ENCODE results near the gene ST8SIA3. TPM values are rescaled to one million over a fixed set of nuclear protein-coding genes. Genes with fewer than 3 reads are reported as not detected.

The ST8SIA3 gene
- total RNA-seq, 2 experiments from 2014 or later, result not detected

GRCh38 chr18:57404345-57404744, 52.0 kb downstream of the ST8SIA3 start:
- intact Hi-C loops (cut with micrococcal nuclease; ENCODE audit: unreplicated experiment), result no loop called here
- H3K4me1 ChIP-seq (ENCODE audit: insufficient read depth, low read length, poor library complexity, severe bottlenecking), result no peaks in the 10 kb centered on the region
- H3K4me2 ChIP-seq (ENCODE audit: low read length), result no peak overlapping the region
- no peaks in the 10 kb centered on the region for H3K79me2 ChIP-seq (ENCODE audit: insufficient read depth, low read depth, low read length)
- H3K27ac ChIP-seq (ENCODE audit: low read depth, low read length, poor library complexity, severe bottlenecking), result no peak overlapping the region
- no peaks in the 10 kb centered on the region for H4K20me1 ChIP-seq (ENCODE audit: insufficient read depth, low read length)
- DNase-seq (ENCODE audit: low spot score), result no peak
- H3K36me3 ChIP-seq (ENCODE audit: insufficient read depth, low read length), result no peaks in the 10 kb centered on the region
- no peak overlapping the region for H3K4me3 ChIP-seq (ENCODE audit: low read depth, low read length, poor library complexity, severe bottlenecking)
- no TSS peak for BruUV-seq (replicated peaks)
- no peak for TF ChIP-seq EZH2phosphoT487 (IDR thresholded peaks at IDR 0.05; ENCODE audit: borderline replicate concordance, low read depth, low read length)
- TF ChIP-seq, protein P1, sequence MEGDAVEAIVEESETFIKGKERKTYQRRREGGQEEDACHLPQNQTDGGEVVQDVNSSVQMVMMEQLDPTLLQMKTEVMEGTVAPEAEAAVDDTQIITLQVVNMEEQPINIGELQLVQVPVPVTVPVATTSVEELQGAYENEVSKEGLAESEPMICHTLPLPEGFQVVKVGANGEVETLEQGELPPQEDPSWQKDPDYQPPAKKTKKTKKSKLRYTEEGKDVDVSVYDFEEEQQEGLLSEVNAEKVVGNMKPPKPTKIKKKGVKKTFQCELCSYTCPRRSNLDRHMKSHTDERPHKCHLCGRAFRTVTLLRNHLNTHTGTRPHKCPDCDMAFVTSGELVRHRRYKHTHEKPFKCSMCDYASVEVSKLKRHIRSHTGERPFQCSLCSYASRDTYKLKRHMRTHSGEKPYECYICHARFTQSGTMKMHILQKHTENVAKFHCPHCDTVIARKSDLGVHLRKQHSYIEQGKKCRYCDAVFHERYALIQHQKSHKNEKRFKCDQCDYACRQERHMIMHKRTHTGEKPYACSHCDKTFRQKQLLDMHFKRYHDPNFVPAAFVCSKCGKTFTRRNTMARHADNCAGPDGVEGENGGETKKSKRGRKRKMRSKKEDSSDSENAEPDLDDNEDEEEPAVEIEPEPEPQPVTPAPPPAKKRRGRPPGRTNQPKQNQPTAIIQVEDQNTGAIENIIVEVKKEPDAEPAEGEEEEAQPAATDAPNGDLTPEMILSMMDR (conservative IDR thresholded peaks at IDR 0.05; ENCODE audit: low read length), result no peak
- no peaks in the 10 kb centered on the region for H3K9me3 ChIP-seq (ENCODE audit: low read length)
- no peak overlapping the region for H2AFZ ChIP-seq (ENCODE audit: low read length)
- CTCF ChIA-PET (ENCODE audit: unreplicated experiment), result no interaction called here
- POLR2A ChIA-PET, result no interaction called here
- H3K9me2 ChIP-seq (ENCODE audit: insufficient read depth, low read length), result no peaks in the 10 kb centered on the region

DNA sequence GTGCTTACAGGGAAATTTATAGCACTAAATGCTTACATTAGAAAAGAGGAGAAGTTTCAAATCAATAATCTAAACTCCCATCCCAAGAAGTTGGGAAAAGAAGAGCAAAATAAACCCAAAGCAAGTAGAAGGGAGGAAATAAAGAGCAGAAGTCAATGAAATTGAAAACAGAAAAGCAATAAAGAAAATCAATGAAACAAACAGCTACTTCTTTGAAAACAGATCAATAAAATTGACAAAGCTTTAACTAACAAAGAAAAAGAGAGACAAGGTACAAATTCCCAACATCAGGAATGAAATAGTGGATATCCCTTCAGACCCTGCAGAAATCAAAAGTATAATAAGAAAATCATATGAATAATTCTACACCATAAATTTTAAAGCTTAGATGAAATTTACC, 57.3 kb downstream of the ST8SIA3 start:
- H3K9me3 ChIP-seq (ENCODE audit: low read length), result no peaks in the 10 kb centered on the region
- DNase-seq (ENCODE audit: low spot score), result no peak
- POLR2A ChIA-PET, result interaction anchor here (1.0 kb wide), 1 partner anchor 30 kb away, joined by 3 read pairs; no protein-coding TSS in a partner anchor
- H4K20me1 ChIP-seq (ENCODE audit: insufficient read depth, low read length), result no peaks in the 10 kb centered on the region
- H2AFZ ChIP-seq (ENCODE audit: low read length), result no peak overlapping the region
- no peaks in the 10 kb centered on the region for H3K4me1 ChIP-seq (ENCODE audit: insufficient read depth, low read length, poor library complexity, severe bottlenecking)
- no peak overlapping the region for H3K4me2 ChIP-seq (ENCODE audit: low read length)
- BruUV-seq (replicated peaks), result no TSS peak
- intact Hi-C loops (cut with micrococcal nuclease; ENCODE audit: unreplicated experiment), result no loop called here
- no peaks in the 10 kb centered on the region for H3K79me2 ChIP-seq (ENCODE audit: insufficient read depth, low read depth, low read length)
- no peak overlapping the region for H3K27ac ChIP-seq (ENCODE audit: low read depth, low read length, poor library complexity, severe bottlenecking)
- H3K9me2 ChIP-seq (ENCODE audit: insufficient read depth, low read length), result no peaks in the 10 kb centered on the region
- TF ChIP-seq EZH2phosphoT487 (IDR thresholded peaks at IDR 0.05; ENCODE audit: borderline replicate concordance, low read depth, low read length), result no peak
- TF ChIP-seq, protein P1 (conservative IDR thresholded peaks at IDR 0.05; ENCODE audit: low read length), result no peak
- no peak overlapping the region for H3K4me3 ChIP-seq (ENCODE audit: low read depth, low read length, poor library complexity, severe bottlenecking)
- H3K36me3 ChIP-seq (ENCODE audit: insufficient read depth, low read length), result no peaks in the 10 kb centered on the region
- CTCF ChIA-PET (ENCODE audit: unreplicated experiment), result no interaction called here

DNA sequence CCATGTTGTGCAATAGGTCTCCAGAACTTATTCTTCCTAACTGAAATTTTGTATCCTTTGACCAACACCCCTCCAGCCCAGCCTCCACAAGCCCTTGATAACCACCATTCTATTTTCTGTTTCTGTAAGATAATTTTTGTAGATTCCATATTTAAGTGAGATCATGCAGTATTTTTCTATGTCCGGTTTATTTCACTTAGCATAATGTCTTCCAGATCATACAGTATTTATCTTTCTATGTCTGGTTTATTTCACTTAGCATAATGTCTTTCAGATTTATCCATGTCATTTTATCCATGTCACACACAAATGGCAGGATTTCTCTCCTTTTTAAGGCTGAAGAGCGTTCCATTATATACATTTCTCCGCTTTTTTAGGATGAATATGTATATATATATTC, 58.4 kb downstream of the ST8SIA3 start:
- no peaks in the 10 kb centered on the region for H3K79me2 ChIP-seq (ENCODE audit: insufficient read depth, low read depth, low read length)
- no peak overlapping the region for H2AFZ ChIP-seq (ENCODE audit: low read length)
- H3K4me1 ChIP-seq (ENCODE audit: insufficient read depth, low read length, poor library complexity, severe bottlenecking), result no peaks in the 10 kb centered on the region
- ChIA-PET POLR2A (no interaction called here), CTCF (ENCODE audit: unreplicated experiment) (no interaction called here)
- no peaks in the 10 kb centered on the region for H3K9me2 ChIP-seq (ENCODE audit: insufficient read depth, low read length)
- H4K20me1 ChIP-seq (ENCODE audit: insufficient read depth, low read length), result no peaks in the 10 kb centered on the region
- intact Hi-C loops (cut with micrococcal nuclease; ENCODE audit: unreplicated experiment), result no loop called here
- H3K4me3 ChIP-seq (ENCODE audit: low read depth, low read length, poor library complexity, severe bottlenecking), result no peak overlapping the region
- H3K27ac ChIP-seq (ENCODE audit: low read depth, low read length, poor library complexity, severe bottlenecking), result no peak overlapping the region
- H3K4me2 ChIP-seq (ENCODE audit: low read length), result no peak overlapping the region
- TF ChIP-seq, protein P1 (conservative IDR thresholded peaks at IDR 0.05; ENCODE audit: low read length), result no peak
- TF ChIP-seq EZH2phosphoT487 (IDR thresholded peaks at IDR 0.05; ENCODE audit: borderline replicate concordance, low read depth, low read length), result no peak
- no peaks in the 10 kb centered on the region for H3K36me3 ChIP-seq (ENCODE audit: insufficient read depth, low read length)
- no peaks in the 10 kb centered on the region for H3K9me3 ChIP-seq (ENCODE audit: low read length)
- no peak for DNase-seq (ENCODE audit: low spot score)
- no TSS peak for BruUV-seq (replicated peaks)

Measured in OCI-LY7 (cell line).